ENCODE results near the gene CREB3L1.

GRCh38 chr11:46359953-46360352 is 82.5 kb downstream of the CREB3L1 start:
- TF ChIP-seq CTCF (conservative IDR thresholded peaks at IDR 0.05; ENCODE audit: low read length) (no peak), EZH2phosphoT487 (IDR thresholded peaks at IDR 0.05; ENCODE audit: borderline replicate concordance) (no peak)

Data from Loucy (cell line).